ENCODE results near the gene ESR2. TPM values are rescaled to one million over a fixed set of nuclear protein-coding genes. Genes with fewer than 3 reads are reported as not detected.
"Not testable (repeated sequence)": the region's sequence is repeated elsewhere in the genome, so short reads cannot be mapped to it uniquely, and the experiment has no call there.

Gene ESR2
- total RNA-seq, 1 experiment from 2014 or later, result 87.8 TPM

DNA sequence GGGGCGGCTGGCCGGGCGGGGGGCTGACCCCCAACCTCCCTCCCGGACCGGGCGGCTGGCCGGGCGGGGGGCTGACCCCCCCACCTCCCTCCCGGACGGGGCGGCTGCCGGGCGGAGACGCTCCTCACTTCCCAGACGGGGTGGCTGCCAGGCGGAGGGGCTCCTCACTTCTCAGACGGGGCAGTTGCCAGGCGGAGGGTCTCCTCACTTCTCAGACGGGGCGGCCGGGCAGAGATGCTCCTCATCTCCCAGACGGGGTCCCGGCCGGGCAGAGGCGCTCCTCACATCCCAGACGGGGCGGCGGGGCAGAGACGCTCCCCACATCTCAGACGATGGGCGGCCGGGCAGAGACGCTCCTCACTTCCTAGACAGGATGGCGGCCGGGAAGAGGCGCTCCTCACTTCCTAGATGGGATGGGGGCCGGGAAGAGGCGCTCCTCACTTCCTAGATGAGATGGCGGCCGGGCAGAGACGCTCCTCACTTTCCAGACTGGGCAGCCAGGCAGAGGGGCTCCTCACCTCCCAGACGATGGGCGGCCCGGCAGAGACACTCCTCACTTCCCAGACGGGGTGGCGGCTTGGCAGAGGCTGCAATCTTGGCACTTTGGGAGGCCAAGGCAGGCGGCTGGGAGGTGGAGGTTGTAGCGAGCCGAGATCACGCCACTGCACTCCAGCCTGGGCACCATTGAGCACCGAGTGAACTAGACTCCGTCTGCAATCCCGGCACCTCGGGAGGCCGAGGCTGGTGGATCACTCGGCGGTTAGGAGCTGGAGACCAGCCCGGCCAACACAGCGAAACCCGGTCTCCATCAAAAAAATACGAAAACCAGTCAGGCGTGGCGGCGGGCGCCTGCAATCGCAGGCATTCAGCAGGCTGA, 256.1 kb downstream of the ESR2 start:
- not testable (repeated sequence) for H3K9me3 ChIP-seq (ENCODE audit: low read length); H3K79me2 ChIP-seq (ENCODE audit: low read length); H3K4me2 ChIP-seq (ENCODE audit: low read depth, low read length, poor library complexity, severe bottlenecking); H3K27ac ChIP-seq (ENCODE audit: low read length); DNase-seq; H3K9me2 ChIP-seq (replicated peaks; ENCODE audit: insufficient read depth, low read length); H3K4me1 ChIP-seq (ENCODE audit: low read length); H3K27me3 ChIP-seq (ENCODE audit: low read length); H3K4me3 ChIP-seq (ENCODE audit: low read length); H4K20me1 ChIP-seq (ENCODE audit: insufficient read depth, low read depth, low read length); H2AFZ ChIP-seq (ENCODE audit: low read length); H3K36me3 ChIP-seq (ENCODE audit: insufficient read depth, low read length); H3K9ac ChIP-seq (ENCODE audit: low read length)

DNA sequence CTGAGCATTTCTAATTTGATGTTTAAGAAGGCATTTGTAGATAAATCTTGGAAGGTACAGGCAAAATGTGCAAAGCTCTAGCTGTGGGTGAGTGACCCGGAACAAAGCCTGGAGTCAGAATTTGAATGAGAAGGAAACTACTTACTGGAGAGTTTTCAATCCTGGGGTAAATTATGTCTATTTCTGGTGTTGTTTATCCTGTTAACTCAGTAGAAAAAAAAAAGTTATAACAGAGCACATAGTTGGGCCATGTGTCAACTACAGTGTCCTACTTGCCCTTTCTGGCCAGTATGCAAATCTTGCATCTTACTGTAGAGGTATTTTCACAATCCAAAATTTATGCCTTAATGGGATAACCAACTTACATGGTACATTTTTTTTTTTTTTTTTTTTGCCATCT, 259.0 kb downstream of the ESR2 start:
- Histone ChIP-seq H3K27me3 (ENCODE audit: low read length) (no peaks in the 10 kb centered on the region), H3K4me1 (ENCODE audit: low read length) (no peaks in the 10 kb centered on the region), H3K36me3 (ENCODE audit: insufficient read depth, low read length) (no peaks in the 10 kb centered on the region), H3K27ac (ENCODE audit: low read length) (no peak overlapping the region), H2AFZ (ENCODE audit: low read length) (no peak overlapping the region), H3K9me3 (ENCODE audit: low read length) (no peaks in the 10 kb centered on the region), H3K79me2 (ENCODE audit: low read length) (no peaks in the 10 kb centered on the region), H3K4me2 (ENCODE audit: low read depth, low read length, poor library complexity, severe bottlenecking) (no peak overlapping the region), H3K9ac (ENCODE audit: low read length) (no peak overlapping the region), H3K4me3 (ENCODE audit: low read length) (no peak overlapping the region), H4K20me1 (ENCODE audit: insufficient read depth, low read depth, low read length) (no peaks in the 10 kb centered on the region), H3K9me2 (replicated peaks; ENCODE audit: insufficient read depth, low read length) (no peaks in the 10 kb centered on the region)
- no peak for DNase-seq

Small RNA genes lying within 50 kb of the gene (small RNA-seq; reads per million reads assigned to genes)
- gene MIR548H1, result not detected

Other genes starting within 250 kb of the ESR2 start
- gene MTHFD1, start 94.0 kb upstream of the ESR2 start, total RNA-seq (2014; rRNA removed; shearing (Covaris generic); ENCODE audit: low replicate concordance), result 59.7 and 62.4 TPM in 2 replicates
- 0.22 and 0.56 TPM in 2 replicates for gene AKAP5, start 171.1 kb upstream of the ESR2 start, total RNA-seq (2014; rRNA removed; shearing (Covaris generic); ENCODE audit: low replicate concordance)
- gene ZBTB25, start 209.5 kb upstream of the ESR2 start, total RNA-seq (2014; rRNA removed; shearing (Covaris generic); ENCODE audit: low replicate concordance), result 19.6 and 26.3 TPM in 2 replicates
- gene ZBTB1, start 210.4 kb upstream of the ESR2 start, total RNA-seq (2014; rRNA removed; shearing (Covaris generic); ENCODE audit: low replicate concordance), result 61.2 and 97.5 TPM in 2 replicates
- 0.15 and 0.22 TPM in 2 replicates for gene HSPA2, start 246.4 kb upstream of the ESR2 start, total RNA-seq (2014; rRNA removed; shearing (Covaris generic); ENCODE audit: low replicate concordance)

All from Karpas-422 (cell line).